ENCODE results near the gene VIM.

- TF ChIP-seq CTCF (IDR thresholded peaks at IDR 0.05; ENCODE audit: insufficient read depth, low read length) (peak; percentile 27), POLR2AphosphoS5 (IDR thresholded peaks at IDR 0.05; ENCODE audit: low read depth) (no peak), REST (IDR thresholded peaks at IDR 0.05; ENCODE audit: insufficient replicate concordance, low read depth) (no peak), SPI1 (IDR thresholded peaks at IDR 0.05; ENCODE audit: borderline replicate concordance, low read depth) (no peak), GABPA (IDR thresholded peaks at IDR 0.05; ENCODE audit: low read depth) (no peak)
Observed at GRCh38 chr10:17257466-17258321, 29.7 kb downstream of the VIM start.
